Sigmoid colon (tissue), 4 donors: ENCODE data around the gene QKI.

ENCODE experiments used
- CTCF ChIP-seq, 4 experiments: fragments of 450-650 bp in 3 of 4; fragments of 200-600 bp in 1 of 4; IDR thresholded peaks; one replicate each; pipeline ENCODE4 v1.5.1; 2016 to 2019; ENCODE audit warnings: antibody characterized with exemption in 4 of 4, mild to moderate bottlenecking in 3 of 4, moderate library complexity in 2 of 4
- POLR2A ChIP-seq, 2 donors: fragments of 450-650 bp; IDR thresholded peaks; one replicate each; pipeline ENCODE4 v1.6.1; 2016; ENCODE audit warnings: antibody characterized with exemption in 2 of 2, mild to moderate bottlenecking in 2 of 2, moderate library complexity in 2 of 2
- POLR2AphosphoS5 ChIP-seq, 4 donors: sonication (generic); formaldehyde crosslinking; IDR thresholded peaks; one replicate each; pipeline ENCODE4 v1.6.1; 2017; ENCODE audit warnings: antibody characterized with exemption in 4 of 4

DNA sequence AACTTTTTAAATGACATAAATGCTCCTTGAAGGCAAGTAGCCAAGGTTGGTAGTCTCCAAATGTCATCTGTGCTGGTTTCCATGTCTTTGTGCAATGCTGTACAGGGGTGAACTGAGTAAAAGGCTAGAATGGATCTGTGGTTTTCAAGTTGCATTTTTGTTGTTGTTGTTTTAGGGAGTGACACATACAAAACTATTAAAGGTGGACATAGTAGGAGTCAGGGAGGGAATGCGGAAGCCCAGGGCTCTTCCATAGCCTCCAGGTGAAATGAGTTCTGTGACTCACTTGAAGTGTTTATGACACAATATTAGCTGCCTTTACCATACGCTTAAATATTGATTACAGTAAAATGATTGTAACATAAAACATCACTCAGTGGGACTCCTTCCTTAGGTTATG lies 22.5 kb upstream of the QKI start:
- no peak for TF ChIP-seq CTCF (IDR thresholded peaks at IDR 0.05)
- TF ChIP-seq POLR2AphosphoS5 (IDR thresholded peaks at IDR 0.05) = no peak
- no peak for TF ChIP-seq POLR2A (IDR thresholded peaks at IDR 0.05)
